Heart left ventricle (tissue), 13 donors: ENCODE measurements around the gene KLHL29.

ENCODE experiments used
- POLR2A ChIP-seq, 2 donors: fragments of 450-650 bp; IDR thresholded peaks; one replicate each; pipeline ENCODE4 v1.6.1; 2017; ENCODE audit warnings: antibody characterized with exemption in 2 of 2, mild to moderate bottlenecking in 2 of 2, moderate library complexity in 2 of 2
- TF ChIP-seq, protein P1 (sequence below), 12 donors: fragments of 200-600 bp; sonication (generic) in 4 of 12; IDR thresholded peaks; one replicate each; pipeline versions ENCODE4 v1.5.0 to v1.8.0; 2018 to 2022; ENCODE audit warnings: antibody characterized with exemption in 12 of 12, mild to moderate bottlenecking in 5 of 12
- donor health status: ischemic (EF 13 %, LVEDD 7.1; RV severe dilation, severe dysfunction).
- donor health status: DM: no; HTN: yes; CAD: no.
- donor health status: DM: no; HTN: no; CAD: no.
- donor health status: ischemic (EF 25% LVEDD 6.9; RV normal size, moderate dysfunction).
- donor health status: ischemic (EF 25% LVEDD 5.7; RV mildly dilated, moderate dysfunction).
- donor health status: ischemic (EF 35%, LVEDD 5.7; RV mildly dilated, moderate dysfunction).
- donor health status: nonischemic (EF 11% LVEDD 7.7; RV severe dilation, severe dysfunction).
- donor health status: DM: yes; HTN: yes; CAD: no.
- donor health status: PGD.
- donor health status: ischemic (EF 29% LVEDD 5.4; RV normal size, mild dysfunction).
- donor health status: nonischemic (EF 23%, LVEDD 6.1; RV moderate dilation, normal function).

DNA sequence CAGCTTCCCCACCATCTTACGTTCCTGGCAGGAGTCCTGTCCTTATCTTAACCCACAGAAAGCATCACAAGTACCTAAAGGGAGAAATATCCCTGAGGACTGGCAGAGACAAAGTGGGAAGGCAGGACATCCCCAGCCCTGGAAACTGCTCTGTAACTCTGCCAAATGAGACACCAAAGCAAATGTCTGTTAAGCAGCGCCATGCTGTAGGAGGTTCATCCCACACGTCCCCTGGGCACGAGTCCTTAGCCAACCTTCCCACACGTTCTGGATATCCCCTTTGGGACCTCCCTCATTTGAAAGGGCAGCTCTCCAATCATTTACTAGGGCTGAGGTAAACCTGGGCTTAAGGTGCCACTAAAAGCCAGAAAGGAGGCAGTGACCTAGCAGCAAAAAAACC is 334.7 kb downstream of the KLHL29 start:
- TF ChIP-seq, protein P1, sequence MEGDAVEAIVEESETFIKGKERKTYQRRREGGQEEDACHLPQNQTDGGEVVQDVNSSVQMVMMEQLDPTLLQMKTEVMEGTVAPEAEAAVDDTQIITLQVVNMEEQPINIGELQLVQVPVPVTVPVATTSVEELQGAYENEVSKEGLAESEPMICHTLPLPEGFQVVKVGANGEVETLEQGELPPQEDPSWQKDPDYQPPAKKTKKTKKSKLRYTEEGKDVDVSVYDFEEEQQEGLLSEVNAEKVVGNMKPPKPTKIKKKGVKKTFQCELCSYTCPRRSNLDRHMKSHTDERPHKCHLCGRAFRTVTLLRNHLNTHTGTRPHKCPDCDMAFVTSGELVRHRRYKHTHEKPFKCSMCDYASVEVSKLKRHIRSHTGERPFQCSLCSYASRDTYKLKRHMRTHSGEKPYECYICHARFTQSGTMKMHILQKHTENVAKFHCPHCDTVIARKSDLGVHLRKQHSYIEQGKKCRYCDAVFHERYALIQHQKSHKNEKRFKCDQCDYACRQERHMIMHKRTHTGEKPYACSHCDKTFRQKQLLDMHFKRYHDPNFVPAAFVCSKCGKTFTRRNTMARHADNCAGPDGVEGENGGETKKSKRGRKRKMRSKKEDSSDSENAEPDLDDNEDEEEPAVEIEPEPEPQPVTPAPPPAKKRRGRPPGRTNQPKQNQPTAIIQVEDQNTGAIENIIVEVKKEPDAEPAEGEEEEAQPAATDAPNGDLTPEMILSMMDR (IDR thresholded peaks at IDR 0.05) = no peak
- no peak for TF ChIP-seq POLR2A (IDR thresholded peaks at IDR 0.05)
